Activated T-cell treated with anti-CD3 and anti-CD28 coated beads for 48 hours (primary cell): ENCODE measurements around the gene GIPC1.

ENCODE experiments used
- DNase-seq: peaks from one replicate; pipeline ENCODE4 v3.0.0-alpha.2; 2020; ENCODE audit warnings: low read depth

The GIPC1 gene

DNA sequence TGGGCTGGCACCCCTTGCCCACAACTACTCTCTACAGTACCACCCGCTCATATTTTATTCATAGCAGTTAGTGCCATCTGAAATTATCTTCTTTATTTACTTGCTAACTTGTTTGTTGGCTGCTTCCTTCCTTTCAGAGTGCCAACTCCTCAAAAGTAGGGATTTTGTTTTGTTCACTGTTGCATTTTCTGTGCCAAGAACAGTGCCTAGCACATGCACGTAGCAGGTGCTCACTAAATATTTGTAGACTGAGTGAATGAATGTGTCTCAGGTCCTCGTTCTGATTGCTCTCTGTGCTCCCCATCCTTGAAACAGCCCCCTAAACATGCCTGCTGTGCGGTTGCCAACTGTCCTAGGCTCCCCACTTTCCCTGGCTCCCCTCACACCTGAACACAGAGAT, 1.5 kb downstream of the GIPC1 start:
- no peak for DNase-seq

DNA sequence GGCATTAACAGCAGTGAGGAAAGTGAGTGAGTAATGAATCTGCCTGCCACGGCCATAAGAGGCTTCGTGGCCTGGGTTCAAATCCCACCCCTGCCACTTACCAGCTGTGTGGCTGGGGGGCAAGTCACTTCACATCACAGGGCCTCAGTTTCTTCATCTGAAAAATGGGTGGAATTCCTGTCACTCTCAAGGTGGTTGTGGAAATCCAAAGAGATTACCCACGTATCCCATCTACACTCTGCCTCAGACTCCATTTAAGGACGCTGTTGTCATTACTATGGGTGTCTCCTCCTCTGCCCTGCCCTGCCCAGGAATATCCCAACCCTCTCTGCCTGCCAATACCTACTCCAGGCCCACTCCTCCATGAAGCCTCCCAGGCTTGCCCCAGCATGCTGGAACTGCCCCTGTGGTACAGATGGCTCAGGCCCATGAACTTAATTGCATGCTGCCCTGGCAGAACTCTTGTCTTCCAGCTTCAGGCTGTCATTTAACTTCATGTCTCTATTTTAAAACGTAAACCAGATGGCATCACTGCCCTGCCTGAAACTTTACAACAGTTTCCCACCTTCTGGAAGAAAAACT, 3.1 kb downstream of the GIPC1 start:
- DNase-seq = no peak

DNA sequence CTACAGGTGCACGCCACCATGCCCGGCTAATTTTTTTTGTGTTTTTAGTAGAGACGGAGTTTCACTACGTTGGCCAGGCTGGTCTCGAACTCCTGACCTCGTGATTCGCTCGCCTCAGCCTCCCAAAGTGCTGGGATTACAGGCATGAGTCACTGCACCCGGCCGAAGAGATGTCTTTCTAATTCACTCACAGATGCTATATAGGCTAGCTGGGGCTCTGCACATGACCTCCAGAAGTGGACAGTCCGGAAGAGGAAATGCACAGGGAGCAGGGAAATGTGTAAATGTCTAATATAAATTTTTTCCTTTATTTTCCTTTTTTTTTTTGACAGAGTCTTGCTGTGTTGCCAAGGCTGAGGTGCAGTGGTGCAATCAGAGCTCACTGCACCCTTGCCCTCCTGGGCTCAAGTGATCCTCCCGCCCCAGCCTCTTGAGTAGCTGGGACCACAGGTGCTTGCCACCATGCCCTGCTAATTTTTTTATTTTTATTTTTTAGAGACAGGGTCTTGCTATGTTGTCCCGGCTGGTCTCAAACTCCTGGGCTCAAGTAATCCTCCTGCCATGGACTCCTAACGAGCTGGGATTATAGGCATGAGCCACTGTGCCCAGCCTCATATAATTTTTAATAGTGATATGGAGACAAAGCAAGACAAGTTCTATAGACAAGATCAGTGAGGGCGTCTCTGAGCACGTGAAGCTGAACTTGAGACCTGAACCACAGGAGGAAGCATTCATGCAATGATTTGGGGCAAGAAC, 8.4 kb downstream of the GIPC1 start:
- DNase-seq = no peak

DNA sequence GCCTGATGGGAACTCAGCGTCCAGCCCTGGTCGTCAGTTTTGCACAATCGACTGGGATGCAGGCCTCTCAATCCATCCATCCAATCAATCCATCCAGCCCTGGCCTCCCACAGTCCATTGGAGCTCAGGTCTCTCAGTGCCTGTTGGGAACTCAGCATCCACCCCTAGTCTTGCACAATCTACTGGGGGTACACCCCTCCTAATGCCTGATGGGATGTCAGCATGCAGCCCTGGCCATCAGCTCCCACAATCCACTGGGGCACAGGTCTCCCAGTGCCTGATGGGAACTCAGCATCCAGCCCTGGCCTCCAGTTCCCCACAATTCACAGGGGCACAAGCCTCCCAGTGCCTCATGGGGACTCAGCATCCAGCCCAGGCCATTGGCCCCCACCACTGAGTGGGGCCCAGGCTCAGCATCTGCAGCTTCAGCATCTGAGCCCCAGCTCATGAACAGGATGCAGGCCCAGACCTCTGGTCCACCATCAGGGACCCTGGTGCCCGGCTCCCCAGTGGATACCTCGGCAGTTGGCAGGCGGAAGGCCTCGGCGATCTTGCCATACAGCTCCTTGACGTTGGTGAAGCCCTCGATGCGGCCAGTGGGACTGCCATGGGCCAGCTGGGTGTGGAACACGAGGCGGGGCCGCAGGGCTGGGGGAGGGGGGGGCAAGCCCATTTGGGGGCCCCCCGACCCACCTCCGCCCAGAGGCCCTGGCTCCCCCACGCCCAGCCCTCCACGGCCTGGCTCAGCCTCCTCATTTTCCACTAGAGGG, 13.6 kb downstream of the GIPC1 start:
- DNase-seq = no peak

DNA sequence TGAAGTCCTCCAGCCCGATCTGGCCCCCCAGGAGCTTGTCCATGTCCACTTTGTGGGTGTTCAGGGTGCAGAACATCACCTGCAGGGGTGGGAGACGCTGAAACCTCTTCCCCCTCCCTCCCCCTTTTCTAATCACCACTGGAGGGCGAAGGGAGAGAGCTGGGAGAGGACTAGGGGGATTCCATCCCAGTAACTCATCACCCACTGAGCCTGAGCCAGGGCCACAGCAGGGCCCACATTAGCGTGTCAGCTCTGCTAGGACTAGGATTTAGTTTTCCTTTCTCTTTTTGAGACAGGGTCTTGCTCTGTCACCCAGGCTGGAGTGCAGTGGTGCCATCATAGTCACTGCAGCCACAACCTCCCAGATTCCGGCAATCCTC, 15.2 kb downstream of the GIPC1 start:
- no peak for DNase-seq

DNA sequence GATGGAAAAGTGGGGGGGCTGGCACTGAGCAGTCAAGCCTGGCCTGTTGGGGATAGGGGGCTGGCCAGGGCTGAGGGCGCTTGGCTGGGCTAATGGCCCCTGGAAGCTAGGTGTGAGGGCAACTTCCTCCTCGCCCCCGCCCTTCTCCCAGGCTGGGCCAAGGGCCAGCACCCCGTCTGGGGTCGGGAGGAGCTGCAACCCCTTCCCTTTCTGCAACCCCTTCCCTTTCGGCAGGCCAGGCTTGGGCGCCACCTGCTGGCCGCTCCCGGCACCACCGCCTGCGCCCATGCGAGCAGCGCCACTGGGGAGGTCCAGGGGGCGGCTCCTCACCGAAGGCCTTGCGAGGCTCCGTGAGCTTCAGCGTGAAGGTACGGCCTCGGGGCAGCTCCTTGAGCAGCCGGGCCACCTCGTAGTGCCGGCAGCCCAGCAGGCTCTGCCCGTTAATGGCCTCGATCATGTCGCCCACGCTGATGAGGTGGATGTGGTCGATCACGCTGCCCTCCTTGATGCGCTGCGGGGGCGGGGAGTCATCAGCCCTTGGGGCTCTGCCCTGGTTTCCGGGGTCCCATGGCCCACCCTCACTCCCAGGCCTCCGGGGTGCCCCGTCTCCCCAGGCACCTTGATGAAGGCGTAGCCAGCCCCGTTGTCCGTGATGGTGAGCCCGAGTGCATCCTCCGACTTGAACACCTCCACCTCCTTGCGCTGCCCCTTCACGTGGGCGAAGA, 15.8 kb downstream of the GIPC1 start:
- DNase-seq = peak; percentile 75

DNA sequence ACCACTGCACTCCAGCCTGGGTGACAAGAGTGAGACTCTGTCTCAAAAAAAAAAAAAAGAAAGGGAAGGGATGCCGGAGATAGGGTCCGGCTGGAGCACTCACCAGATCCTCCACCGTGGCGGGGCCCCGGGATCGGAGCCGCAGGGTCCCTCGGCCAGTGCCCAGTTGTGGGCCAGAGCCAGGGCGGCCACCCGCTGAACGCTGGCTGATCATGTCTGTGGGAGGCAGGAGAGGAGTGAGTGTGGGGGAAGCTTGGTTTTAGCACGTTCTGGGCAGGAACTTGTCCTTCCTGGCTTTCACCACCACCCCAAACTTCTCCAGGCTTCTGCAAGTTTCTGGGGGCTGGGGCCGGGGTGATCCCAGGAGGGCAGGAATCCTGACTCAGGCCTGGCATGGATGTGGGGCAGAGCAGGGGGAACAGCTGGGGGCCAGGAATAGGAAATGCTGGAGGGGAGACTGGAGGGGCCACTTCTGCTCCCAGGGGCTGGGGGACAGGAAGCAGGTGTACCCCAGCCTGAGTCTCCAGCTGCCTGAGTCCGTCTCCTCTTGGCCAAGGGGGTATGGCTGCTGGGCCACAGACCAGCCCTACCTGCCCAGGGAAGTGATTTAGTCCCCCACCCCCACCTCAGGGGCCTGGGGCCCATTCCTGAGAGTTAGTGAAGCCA, 16.5 kb downstream of the GIPC1 start:
- DNase-seq = no peak

DNA sequence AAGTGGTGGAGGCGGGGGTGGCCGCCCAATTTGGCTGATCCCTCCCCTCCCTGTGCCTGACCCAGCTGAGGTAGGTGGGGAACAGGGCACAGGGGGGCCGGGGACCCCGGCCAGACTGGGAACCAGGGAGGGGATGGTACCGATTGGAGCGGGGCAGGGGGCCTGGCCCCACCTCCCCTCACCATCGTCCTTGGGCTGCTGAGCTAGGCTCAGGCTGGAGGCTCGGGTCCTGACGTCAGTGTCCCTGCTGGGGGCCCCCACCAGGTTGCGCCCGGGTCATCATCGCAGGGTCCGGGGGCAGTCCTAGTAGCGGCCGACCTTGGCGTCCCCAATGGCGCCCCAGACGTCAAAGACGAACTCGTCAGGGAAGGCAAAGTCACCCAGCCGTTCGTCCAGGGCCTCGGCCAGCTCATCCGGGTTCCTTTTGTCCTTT, 17.8 kb downstream of the GIPC1 start:
- DNase-seq = no peak

DNA sequence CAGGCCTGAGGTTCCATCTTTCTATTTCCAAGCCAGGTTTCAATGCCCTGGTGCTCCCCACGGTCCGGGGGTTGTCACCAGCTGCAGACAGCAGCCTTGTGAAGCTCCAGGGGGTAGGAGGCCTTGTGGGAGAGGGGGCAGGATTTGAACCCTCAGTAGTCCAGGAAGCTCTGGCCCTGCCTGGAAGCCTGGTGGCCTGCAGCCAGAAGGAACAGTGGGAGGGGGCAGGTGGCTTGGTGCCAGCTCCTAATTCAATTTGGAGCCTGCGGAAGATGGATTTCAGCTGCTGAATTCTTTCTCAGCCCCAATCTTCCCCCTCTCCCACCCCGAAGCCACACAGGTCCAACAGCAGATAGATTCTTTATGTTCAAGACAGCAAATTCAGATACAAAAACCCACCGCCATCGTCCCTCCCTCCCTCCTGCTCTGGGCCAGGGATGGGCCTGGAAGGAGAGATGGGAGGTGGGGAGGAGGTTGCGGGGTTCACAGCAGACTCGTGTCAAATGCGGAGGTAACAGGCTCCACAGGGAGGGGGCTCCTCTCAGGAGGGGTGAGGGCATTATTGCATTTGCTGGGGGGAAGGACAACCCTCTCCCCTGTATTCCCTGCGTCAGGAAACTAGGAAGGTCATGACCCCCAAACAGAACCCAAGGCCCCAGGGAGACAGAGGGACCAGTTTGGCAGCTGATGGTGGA, 18.4 kb downstream of the GIPC1 start:
- no peak for DNase-seq

DNA sequence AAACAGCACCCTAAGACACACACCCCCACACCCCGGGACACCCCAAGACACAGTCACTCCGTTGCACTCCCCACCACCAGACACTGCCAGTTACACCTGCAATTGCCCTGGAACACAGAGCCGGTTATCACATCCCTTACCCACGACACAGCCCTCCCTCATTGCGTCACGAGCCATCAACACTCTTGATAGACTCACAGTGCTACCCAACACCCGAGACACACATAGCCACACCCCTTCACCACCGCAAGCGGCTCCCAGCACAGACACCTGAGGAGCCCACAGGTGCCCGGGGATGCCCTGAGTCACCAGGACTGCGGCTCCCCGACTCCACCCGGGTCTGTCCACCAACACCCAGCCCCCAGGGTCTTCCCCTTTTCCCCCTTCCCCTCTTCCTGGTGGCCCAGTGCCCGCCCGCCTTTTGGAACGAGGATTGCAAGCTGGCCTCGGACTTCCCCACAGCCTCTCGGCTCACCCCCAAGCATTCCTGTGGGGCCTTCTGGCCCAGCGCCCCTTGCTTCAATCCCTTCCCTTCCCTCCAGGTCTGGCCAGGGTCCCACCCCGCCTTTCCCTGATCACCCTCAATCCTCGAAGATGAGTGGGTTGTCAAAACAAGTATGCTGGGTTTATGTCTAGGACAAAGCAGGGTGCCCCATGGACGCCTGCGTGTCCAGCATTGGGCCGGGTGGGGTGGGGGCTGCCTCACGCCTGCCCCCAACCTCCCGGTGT, 19.1 kb downstream of the GIPC1 start:
- DNase-seq = no peak

DNA sequence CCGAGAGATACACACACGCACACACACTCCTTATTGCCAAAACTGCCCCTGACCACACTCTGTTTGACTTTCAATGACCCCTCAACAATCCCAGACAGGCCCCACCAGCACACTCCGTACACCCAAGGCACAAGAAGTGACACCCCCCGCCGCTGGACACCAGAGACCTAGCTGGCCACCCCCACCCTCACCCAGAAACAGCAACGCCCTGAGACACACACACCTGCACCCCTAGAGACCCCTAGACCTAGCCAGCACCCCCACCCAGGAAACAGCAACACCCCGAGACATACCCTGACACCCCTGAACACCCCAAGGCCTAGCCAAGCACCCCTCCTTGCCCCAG, 19.6 kb downstream of the GIPC1 start:
- DNase-seq = no peak

DNA sequence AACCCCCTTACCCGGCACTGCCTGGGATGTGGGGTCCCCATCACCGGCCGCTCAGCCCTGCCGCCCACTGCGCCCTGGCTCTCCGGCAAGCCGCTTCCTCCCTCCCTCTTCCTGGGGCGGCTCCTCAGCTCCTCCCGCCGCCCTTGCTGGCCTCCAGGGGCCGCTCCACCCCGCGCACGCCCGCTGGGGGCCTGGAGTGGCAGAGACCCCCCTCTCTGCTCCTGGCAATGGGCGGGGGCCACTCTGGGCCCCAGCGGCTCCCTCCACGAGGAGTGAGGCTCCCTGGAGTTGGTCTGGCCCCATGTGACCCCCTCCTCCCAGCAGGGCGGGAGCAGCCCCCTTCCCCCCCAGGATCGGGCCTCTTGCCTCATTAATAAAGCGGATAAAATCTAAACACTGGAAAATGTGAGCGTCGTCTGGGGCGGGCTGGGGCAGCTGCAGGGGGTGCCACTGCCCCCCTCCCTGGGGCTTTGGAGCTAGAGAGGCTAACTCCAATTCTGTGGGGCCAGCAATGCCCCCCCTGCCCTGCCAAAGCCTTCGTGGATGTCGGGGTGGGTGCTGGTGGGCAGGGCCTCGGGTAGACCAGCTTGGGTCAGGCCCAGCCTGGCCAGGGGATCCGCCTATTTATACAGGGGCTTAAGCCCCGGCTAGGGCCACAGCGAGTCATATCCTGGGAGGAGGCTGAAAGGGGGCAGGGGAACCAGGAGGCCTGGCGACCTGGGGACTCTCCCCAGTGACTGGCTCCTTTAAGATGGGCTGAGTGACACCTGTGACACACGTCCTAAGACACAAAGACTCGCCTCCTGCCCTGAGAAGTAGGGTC, 20.5 kb downstream of the GIPC1 start, which contains the start of gene PTGER1:
PTGER1 (minus strand) TSS at position 104 of the 823 bp plus-strand sequence. CDS start 1,034 bp downstream, outside the sequence.
- DNase-seq = peak; percentile 43

DNA sequence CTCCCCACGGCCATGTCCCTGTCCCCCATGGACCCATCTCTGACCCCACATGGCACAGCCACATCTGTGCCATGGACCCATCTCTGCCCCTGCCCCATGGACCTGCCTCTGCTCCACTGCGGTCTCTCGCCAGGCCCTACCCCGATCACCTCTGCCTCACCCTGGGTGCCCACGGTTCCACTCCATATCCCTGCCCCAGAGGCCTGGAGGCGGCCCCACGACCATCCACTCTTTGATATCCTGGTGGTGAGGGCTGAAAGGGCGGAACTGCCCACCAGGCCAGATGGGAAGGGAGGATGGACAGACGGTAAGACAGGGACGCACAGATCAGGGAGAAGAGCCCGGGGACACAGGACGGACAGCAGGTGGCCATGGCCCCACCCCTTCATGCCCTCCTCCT, 21.1 kb downstream of the GIPC1 start:
- no peak for DNase-seq

DNA sequence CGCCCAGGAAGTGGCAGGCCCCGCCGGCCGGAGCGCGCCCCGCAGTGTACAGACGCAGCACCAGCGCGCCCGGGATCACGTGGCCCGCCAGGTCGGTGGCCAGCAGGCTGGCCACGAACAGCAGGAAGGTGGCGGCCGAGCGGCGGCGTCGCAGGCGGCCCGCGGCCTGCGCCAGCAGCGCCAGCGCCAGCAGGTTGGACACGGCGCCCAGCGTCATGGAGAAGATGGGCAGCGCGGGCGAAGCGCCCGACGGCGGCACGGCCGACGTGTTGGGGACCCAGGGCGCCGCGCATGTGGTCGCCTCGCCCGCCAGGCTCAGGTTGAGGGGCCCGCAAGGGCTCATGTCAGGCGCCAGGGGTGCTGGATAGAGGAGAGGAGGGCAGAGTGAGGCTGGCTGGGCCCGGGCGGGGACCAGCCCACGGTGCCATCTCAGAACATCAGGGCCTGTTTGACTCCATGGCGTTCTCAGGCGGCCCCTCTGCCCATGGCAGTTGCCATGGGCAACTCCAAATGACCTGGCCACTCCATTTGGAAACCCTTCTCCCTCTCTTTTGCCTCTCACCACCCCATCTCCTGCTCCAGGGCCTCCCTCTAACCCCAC, 21.8 kb downstream of the GIPC1 start:
- no peak for DNase-seq

DNA sequence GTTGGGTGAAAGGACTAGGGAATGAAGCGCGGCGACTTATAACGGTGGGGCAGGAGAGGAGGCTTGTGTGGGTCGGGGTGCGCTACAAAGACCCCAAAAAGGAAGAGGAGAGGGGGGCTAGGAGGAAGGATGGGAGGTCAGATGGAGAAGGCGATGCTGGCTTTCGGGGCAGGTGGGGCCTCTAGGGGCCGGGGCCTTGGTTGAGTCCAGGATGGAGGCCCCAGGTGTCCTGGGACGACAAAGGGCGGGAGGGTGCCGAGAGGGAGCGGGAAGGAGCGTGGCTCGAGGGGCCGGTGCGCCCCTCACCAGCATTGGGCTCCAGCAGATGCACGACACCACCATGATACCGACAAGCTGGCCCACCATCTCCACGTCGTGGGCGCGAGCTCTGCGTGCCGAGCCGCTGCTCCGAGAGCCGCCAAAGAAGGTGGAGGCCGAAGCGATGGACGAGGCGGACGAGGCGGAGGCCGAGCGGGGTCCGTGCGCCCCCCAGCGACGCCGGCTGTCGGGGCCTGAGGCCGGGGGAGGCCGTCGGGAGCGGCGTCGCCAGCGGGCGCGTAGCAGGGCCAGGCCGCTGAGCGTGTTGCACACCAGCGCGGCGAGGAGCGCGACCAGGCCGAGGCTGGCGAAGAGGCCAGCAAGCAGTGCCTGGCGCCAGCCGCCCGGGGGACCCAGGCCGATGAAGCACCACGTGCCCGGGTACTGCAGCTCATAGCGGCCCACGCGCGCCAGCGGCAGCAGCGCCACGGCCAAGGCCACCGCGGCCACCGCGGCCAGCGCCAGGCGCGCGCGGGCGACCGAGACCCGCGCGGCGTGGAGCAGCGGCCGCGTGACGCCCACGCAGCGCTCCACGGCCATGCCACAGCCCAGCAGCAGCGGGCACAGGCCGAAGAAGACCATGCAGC, 22.6 kb downstream of the GIPC1 start:
- DNase-seq = no peak

DNA sequence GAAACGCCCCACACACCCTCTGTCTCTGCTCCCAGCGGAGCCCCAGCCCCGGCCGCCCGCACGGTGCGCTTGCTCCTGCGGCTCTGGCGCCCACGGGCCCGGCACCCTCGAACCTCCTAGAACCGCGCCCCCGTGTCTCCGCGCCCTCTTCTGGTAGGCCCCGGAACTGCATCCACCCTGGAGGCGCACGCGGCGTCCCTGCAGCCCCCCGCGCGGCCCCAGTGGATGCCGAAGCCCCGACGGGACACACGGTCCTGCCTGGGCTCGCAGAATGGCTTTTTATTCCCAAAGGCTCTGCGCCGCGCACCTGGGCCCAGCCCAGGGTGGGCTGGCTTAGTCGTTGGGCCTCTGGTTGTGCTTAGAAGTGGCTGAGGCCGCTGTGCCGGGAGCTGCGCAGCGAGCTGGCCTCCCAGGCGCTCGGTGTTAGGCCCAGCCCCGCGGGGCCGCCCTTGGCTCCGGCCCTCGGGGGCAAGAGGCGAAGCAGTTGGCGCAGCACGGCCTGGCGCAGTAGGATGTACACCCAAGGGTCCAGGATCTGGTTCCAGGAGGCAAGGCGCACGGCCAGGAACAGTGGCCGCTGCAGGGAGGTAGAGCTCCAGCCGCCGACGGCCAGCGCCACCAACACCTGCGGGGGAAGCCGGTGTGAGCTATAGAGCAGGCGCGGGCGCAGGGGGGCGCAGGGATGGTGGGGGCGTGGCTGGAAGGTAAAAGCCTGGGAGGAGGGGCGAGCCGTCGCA, 23.6 kb downstream of the GIPC1 start:
- peak; percentile 81 for DNase-seq

DNA sequence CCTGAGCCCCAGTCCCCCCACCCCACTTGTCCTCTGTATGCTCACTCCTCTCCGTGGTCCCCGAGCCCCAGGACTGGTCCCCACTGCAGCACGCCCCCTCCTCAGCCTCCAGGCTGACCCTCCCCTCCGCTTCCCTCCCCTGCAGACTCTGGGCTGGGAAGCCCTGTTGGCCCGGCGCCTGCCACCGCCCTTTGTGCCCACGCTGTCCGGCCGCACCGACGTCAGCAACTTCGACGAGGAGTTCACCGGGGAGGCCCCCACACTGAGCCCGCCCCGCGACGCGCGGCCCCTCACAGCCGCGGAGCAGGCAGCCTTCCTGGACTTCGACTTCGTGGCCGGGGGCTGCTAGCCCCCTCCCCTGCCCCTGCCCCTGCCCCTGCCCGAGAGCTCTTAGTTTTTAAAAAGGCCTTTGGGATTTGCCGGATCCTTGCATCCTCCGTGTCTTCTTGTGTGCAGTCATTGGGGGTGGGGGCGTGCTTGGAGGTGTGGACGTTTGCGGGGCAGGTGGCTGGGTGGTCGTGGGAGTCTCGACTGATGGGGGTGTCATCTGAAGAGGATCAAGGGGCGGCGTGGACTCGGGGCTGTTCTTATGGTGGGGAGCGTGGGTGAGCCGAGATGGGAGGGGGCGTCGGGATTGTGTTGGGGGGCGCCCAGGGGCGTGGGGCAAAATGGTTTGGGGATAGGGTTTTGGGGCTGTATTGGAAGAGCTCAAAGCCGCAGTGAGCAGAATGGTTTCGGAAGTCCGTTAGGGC, 24.3 kb downstream of the GIPC1 start:
- DNase-seq = no peak
